A549 (cell line): Measurements from ENCODE around the gene PRKCE.

Experiments
- CEBPB ChIP-seq, 2 experiments: fragments of >200 bp in 1 of 2; sonication (Bioruptor Twin) in 1 of 2; formaldehyde crosslinking in 1 of 2; IDR thresholded peaks; 2 replicates each; pipeline ENCODE4 v1.6.1; 2012 to 2016
- CHD4 ChIP-seq: fragments of 200-600 bp; sonication (generic); IDR thresholded peaks from 2 replicates; pipeline ENCODE4 v1.6.1; 2016; ENCODE audit warnings: antibody characterized with exemption, mild to moderate bottlenecking, borderline replicate concordance
- EP300 ChIP-seq, 2 experiments: fragments of >200 bp; sonication (Bioruptor Twin); formaldehyde crosslinking; IDR thresholded peaks; 2 replicates in 1 of 2; 3 replicates in 1 of 2; pipeline ENCODE4 v1.6.1; 2016 to 2017
- MAFK ChIP-seq: fragments of 450-650 bp; IDR thresholded peaks from 2 replicates; pipeline ENCODE4 v1.6.1; 2014; ENCODE audit not compliant: partially characterized antibody
- MAZ ChIP-seq: fragments of 150-350 bp; IDR thresholded peaks from 2 replicates; pipeline ENCODE4 v1.6.1; 2014; ENCODE audit warnings: antibody characterized with exemption, low read depth, low read length, borderline replicate concordance
- MYC ChIP-seq: IDR thresholded peaks from 2 replicates; pipeline ENCODE4 v1.6.1; 2012; ENCODE audit warnings: mild to moderate bottlenecking, inconsistent platforms, low read length, improper control_type of control experiment, borderline replicate concordance
- POLR2AphosphoS2 ChIP-seq: conservative IDR thresholded peaks from 2 replicates; pipeline ENCODE4 v1.6.1; 2012; ENCODE audit warnings: low read length, improper control_type of control experiment, inconsistent platforms
- RNF2 ChIP-seq: fragments of 200-600 bp; sonication (generic); IDR thresholded peaks from 2 replicates; pipeline ENCODE4 v1.6.1; 2016; ENCODE audit warnings: low read depth, mild to moderate bottlenecking, antibody characterized with exemption, moderate library complexity, borderline replicate concordance
- ZFP36 ChIP-seq: fragments of 450-650 bp; IDR thresholded peaks from 2 replicates; pipeline ENCODE4 v1.6.1; 2014; ENCODE audit warnings: borderline replicate concordance; ENCODE audit not compliant: partially characterized antibody
- TF ChIP-seq, protein P1 (sequence below): fragments of >200 bp; sonication (Bioruptor Twin); formaldehyde crosslinking; IDR thresholded peaks from 3 replicates; pipeline ENCODE4 v1.5.1; 2016
- TF ChIP-seq, protein P2 (sequence below): fragments of 450-650 bp; IDR thresholded peaks from 2 replicates; pipeline ENCODE4 v1.6.1; 2014; ENCODE audit warnings: antibody characterized with exemption
- TF ChIP-seq, protein P3 (sequence below): fragments of >200 bp; sonication (Bioruptor Twin); formaldehyde crosslinking; IDR thresholded peaks from 2 replicates; pipeline ENCODE4 v1.6.1; 2016
- TF ChIP-seq, protein P4 (sequence below): IDR thresholded peaks from 2 replicates; pipeline ENCODE4 v1.6.1; 2012
- TF ChIP-seq, protein P5 (sequence below): IDR thresholded peaks from 2 replicates; pipeline ENCODE4 v1.6.1; 2012

DNA sequence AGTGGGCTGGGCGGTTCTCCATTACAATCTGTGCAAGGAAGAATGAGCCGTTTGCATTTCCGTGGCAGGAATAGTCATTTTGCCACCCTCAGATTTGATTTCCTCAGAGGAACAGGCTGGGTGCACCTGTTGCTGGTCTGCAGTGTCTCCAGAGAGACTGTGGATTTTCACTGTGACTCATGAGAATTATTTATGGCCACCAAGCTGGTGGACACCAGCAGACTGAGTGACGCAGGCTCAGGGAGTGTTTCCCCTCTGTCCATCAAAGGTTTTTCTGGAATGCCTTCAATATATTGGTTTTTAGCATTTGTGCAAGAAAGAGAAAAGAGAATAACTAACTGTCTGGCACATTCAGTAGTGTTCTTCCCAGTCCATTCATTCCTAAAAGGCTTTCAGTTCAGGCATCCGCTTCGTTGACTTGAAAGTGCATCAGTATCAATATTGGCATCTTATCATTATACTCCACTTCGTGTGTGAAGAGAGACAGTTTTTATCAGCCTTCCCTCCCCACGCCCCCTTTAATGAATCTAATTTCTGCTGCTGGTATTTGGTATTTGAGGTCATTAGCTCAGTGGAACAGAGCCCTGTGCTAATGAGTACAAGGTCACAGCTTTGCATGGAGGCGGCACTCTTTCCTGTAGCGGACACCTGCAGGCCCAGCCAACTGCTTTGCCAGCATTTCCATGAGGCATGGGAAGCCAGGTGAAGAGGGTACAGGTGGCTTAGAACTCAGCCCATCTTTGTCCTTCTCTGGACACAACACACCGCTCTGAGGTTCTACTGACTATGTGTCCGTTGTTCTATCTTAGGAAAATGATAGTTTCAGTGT lies 39.9 kb downstream of the PRKCE start:
- TF ChIP-seq, protein P1, sequence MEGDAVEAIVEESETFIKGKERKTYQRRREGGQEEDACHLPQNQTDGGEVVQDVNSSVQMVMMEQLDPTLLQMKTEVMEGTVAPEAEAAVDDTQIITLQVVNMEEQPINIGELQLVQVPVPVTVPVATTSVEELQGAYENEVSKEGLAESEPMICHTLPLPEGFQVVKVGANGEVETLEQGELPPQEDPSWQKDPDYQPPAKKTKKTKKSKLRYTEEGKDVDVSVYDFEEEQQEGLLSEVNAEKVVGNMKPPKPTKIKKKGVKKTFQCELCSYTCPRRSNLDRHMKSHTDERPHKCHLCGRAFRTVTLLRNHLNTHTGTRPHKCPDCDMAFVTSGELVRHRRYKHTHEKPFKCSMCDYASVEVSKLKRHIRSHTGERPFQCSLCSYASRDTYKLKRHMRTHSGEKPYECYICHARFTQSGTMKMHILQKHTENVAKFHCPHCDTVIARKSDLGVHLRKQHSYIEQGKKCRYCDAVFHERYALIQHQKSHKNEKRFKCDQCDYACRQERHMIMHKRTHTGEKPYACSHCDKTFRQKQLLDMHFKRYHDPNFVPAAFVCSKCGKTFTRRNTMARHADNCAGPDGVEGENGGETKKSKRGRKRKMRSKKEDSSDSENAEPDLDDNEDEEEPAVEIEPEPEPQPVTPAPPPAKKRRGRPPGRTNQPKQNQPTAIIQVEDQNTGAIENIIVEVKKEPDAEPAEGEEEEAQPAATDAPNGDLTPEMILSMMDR: no peak
- TF ChIP-seq MYC (no peak), CEBPB (IDR thresholded peaks at IDR 0.05) (no peak), MAFK (no peak), CHD4 (no peak), RNF2 (no peak), POLR2AphosphoS2 (no peak), EP300 (IDR thresholded peaks at IDR 0.05) (no peak), ZFP36 (no peak), MAZ (no peak)
- TF ChIP-seq, protein P2, sequence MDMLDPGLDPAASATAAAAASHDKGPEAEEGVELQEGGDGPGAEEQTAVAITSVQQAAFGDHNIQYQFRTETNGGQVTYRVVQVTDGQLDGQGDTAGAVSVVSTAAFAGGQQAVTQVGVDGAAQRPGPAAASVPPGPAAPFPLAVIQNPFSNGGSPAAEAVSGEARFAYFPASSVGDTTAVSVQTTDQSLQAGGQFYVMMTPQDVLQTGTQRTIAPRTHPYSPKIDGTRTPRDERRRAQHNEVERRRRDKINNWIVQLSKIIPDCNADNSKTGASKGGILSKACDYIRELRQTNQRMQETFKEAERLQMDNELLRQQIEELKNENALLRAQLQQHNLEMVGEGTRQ: no peak
- TF ChIP-seq, protein P3, sequence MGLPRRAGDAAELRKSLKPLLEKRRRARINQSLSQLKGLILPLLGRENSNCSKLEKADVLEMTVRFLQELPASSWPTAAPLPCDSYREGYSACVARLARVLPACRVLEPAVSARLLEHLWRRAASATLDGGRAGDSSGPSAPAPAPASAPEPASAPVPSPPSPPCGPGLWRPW: no peak
- TF ChIP-seq, protein P4, sequence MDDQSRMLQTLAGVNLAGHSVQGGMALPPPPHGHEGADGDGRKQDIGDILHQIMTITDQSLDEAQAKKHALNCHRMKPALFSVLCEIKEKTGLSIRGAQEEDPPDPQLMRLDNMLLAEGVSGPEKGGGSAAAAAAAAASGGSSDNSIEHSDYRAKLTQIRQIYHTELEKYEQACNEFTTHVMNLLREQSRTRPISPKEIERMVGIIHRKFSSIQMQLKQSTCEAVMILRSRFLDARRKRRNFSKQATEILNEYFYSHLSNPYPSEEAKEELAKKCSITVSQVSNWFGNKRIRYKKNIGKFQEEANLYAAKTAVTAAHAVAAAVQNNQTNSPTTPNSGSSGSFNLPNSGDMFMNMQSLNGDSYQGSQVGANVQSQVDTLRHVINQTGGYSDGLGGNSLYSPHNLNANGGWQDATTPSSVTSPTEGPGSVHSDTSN: no peak
- TF ChIP-seq, protein P5, sequence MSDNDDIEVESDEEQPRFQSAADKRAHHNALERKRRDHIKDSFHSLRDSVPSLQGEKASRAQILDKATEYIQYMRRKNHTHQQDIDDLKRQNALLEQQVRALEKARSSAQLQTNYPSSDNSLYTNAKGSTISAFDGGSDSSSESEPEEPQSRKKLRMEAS: no peak
